Endothelial cell of umbilical vein (primary cell): Measurements from ENCODE around the gene DEXI. TPM values are rescaled to one million over a fixed set of nuclear protein-coding genes. Genes with fewer than 3 reads are reported as not detected.
A peak's percentile ranks its signal among the peaks of the same experiment; 100 is the strongest.

Source experiments
- BruUV-seq: library from RNA; stranded (reverse); fragments of 400-500 nt; replicated peaks from 2 replicates; lab custom pipeline; 2021; lab: Mats Ljungman, UMichigan
- CTCF ChIA-PET: fragments of 300-600, 350-600 bp; sonication (Branson Sonifier 250); formaldehyde crosslinking; loops from one replicate; lab custom pipeline; 2021; ENCODE audit warnings: antibody characterized with exemption, inconsistent platforms; lab: Charles Lee
- POLR2A ChIA-PET: fragments of 300-600, 350-600 bp; sonication (Branson Sonifier 250); formaldehyde crosslinking; loops from one replicate; lab custom pipeline; 2021; ENCODE audit warnings: antibody characterized with exemption, inconsistent platforms; lab: Charles Lee
- DNase-seq: peaks from one replicate; pipeline ENCODE4 v3.0.0-alpha.2; 2011; ENCODE audit warnings: low read depth, low spot score
- FAIRE-seq: peaks from 2 replicates; lab custom pipeline; 2011; peaks lifted over from hg19 to GRCh38; lab: Jason Lieb, UNC
- H2AFZ ChIP-seq: 2 replicates; pipeline ENCODE4 v1.6.0; 2012; ENCODE audit warnings: low read depth, low read length, control low read depth, inconsistent platforms
- H3K27ac ChIP-seq: 2 replicates; pipeline ENCODE4 v1.5.1; 2011; ENCODE audit warnings: low read depth, mild to moderate bottlenecking, control low read depth, low read length, moderate library complexity; ENCODE audit not compliant: insufficient read depth
- H3K27me3 ChIP-seq, 2 experiments: 2 replicates each; pipeline versions ENCODE4 v1.6.0 to v1.6.1; 2011; ENCODE audit warnings: low read length in 2 of 2, mixed read lengths in 1 of 2; ENCODE audit not compliant: control insufficient read depth in 2 of 2, insufficient read depth in 2 of 2
- H3K36me3 ChIP-seq, 2 experiments: 2 replicates in 1 of 2; 3 replicates in 1 of 2; pipeline ENCODE4 v1.5.1; 2011; ENCODE audit warnings: low read length in 2 of 2, mild to moderate bottlenecking in 1 of 2, moderate library complexity in 1 of 2; ENCODE audit not compliant: control insufficient read depth in 2 of 2, insufficient read depth in 2 of 2; ENCODE audit errors: extremely low read depth in 1 of 2
- H3K4me1 ChIP-seq: 3 replicates; pipeline ENCODE4 v1.5.1; 2011; ENCODE audit warnings: mild to moderate bottlenecking, low read length; ENCODE audit not compliant: control insufficient read depth, insufficient read depth; ENCODE audit errors: extremely low read depth
- H3K4me2 ChIP-seq: 2 replicates; pipeline ENCODE4 v1.6.1; 2011; ENCODE audit warnings: low read length, control low read depth, mixed read lengths; ENCODE audit not compliant: insufficient read depth
- H3K4me3 ChIP-seq, 3 experiments: fragments of 200-600 bp in 1 of 3; sonication (generic), shearing (Covaris generic) in 1 of 3; replicated peaks in 1 of 3; 2 replicates each; pipeline ENCODE4 v1.5.1; 2011 to 2016; ENCODE audit warnings: control low read depth in 3 of 3, low read length in 3 of 3, mild to moderate bottlenecking in 2 of 3, inconsistent platforms in 1 of 3, low read depth in 1 of 3, moderate library complexity in 1 of 3; ENCODE audit not compliant: insufficient read depth in 1 of 3
- H3K79me2 ChIP-seq: 2 replicates; pipeline ENCODE4 v1.6.0; 2012; ENCODE audit warnings: low read length, inconsistent platforms; ENCODE audit not compliant: control insufficient read depth, insufficient read depth
- H3K9ac ChIP-seq: replicated peaks from 2 replicates; pipeline ENCODE3; 2011; ENCODE audit warnings: low read length, control low read depth; ENCODE audit not compliant: insufficient read depth; ENCODE audit errors: extremely low read depth
- H3K9me1 ChIP-seq: replicated peaks from 3 replicates; pipeline ENCODE4 v1.6.0; 2011; ENCODE audit warnings: mild to moderate bottlenecking, low read length; ENCODE audit not compliant: control insufficient read depth, insufficient read depth; ENCODE audit errors: extremely low read depth
- H3K9me3 ChIP-seq: replicated peaks from 2 replicates; pipeline ENCODE4 v1.5.1; 2012; ENCODE audit warnings: low read length, inconsistent platforms; ENCODE audit not compliant: control insufficient read depth, insufficient read depth
- H4K20me1 ChIP-seq: replicated peaks from 2 replicates; pipeline ENCODE3; 2011; ENCODE audit warnings: mild to moderate bottlenecking, low read length; ENCODE audit not compliant: control insufficient read depth, insufficient read depth; ENCODE audit errors: extremely low read depth
- CTCF ChIP-seq, 2 donors: IDR thresholded peaks; 1 replicate in 1 of 2; 2 replicates in 1 of 2; pipeline ENCODE4 v1.5.1; 2011; ENCODE audit warnings: low read length in 2 of 2, mild to moderate bottlenecking in 2 of 2, moderate library complexity in 2 of 2, control low read depth in 1 of 2, inconsistent platforms in 1 of 2, low read depth in 1 of 2; ENCODE audit not compliant: insufficient read depth in 1 of 2; ENCODE audit errors: extremely low read depth in 1 of 2
- FOS ChIP-seq: IDR thresholded peaks from 2 replicates; pipeline ENCODE4 v1.6.1; 2011; ENCODE audit warnings: mild to moderate bottlenecking, low read length, moderate library complexity, borderline replicate concordance; ENCODE audit not compliant: insufficient read depth
- GATA2 ChIP-seq: IDR thresholded peaks from 2 replicates; pipeline ENCODE4 v1.7.0; 2011; ENCODE audit warnings: low read depth, mild to moderate bottlenecking, moderate library complexity, mixed read lengths, low read length; ENCODE audit not compliant: insufficient read length, insufficient read depth
- JUN ChIP-seq: IDR thresholded peaks from 2 replicates; pipeline ENCODE4 v1.6.1; 2011; ENCODE audit warnings: borderline replicate concordance, low read depth; ENCODE audit not compliant: insufficient read length, insufficient read depth
- MYC ChIP-seq: IDR thresholded peaks from one replicate; pipeline ENCODE4 v1.6.1; 2011; ENCODE audit warnings: mild to moderate bottlenecking, low read depth, low read length
- POLR2A ChIP-seq: IDR thresholded peaks from 2 replicates; pipeline ENCODE4 v1.6.1; 2012; ENCODE audit warnings: low read depth, mild to moderate bottlenecking, control low read depth, low read length
- dilution Hi-C: fragments of 300-500 bp; cut with MboI; formaldehyde crosslinking; loops from one replicate; pipeline ENCODE4 v1.15.0; 2019; ENCODE audit warnings: low sequenced_read_pairs; ENCODE audit not compliant: extremely low pct_ligation_motif_present
- intact Hi-C: fragments of 100-400 bp; cut with micrococcal nuclease; formaldehyde crosslinking; loops from one replicate; pipeline ENCODE4 v1.10.0; 2022
- polyA plus RNA-seq, 4 experiments: library from polyadenylated mRNA; depleted of rRNA in 3 of 4; stranded (reverse) in 3 of 4; unstranded in 1 of 4; fragments of >200 nt; gene quantifications; 2 replicates each; pipeline versions ENCODE4 v1.2.1 to v1.2.3, GENCODE V29; 2011 to 2012; ENCODE audit warnings: missing spikeins in 1 of 4
- total RNA-seq: library from RNA; stranded (reverse); gene quantifications from 2 replicates; pipeline ENCODE4 v1.2.3, GENCODE V29; 2021

DEXI gene
- total and polyA plus RNA-seq, 2 donors (not counting 3 experiments of a cell fraction or from before 2014, with no cell fraction given): 32.8 to 69.5 TPM

GRCh38 chr16:10957771-10958482, 15.7 kb upstream of the DEXI start:
- Histone ChIP-seq H3K36me3 (peaks cover 0 to 2% of the 10 kb centered on the region in 2 experiments), H3K4me2 (peak overlapping the region; percentile 43), H3K79me2 (peaks cover 7% of the 10 kb centered on the region), H3K4me1 (peaks cover 37% of the 10 kb centered on the region), H3K27me3 (no peaks in the 10 kb centered on the region), H3K9ac (no peak overlapping the region), H3K4me3 (no peak overlapping the region), H2AFZ (no peak overlapping the region), H3K9me1 (no peaks in the 10 kb centered on the region), H3K27ac (peak overlapping the region; percentile 40), H4K20me1 (no peaks in the 10 kb centered on the region), H3K9me3 (no peaks in the 10 kb centered on the region)
- DNase-seq (peak; percentile 66), FAIRE-seq (peak; percentile 75)
- dilution Hi-C loops: no loop called here
- no TSS peak for BruUV-seq
- TF ChIP-seq CTCF (IDR thresholded peaks at IDR 0.05; ENCODE audit: extremely low read depth in 1 of 2, insufficient read depth in 1 of 2, low read depth in 1 of 2, low read length in 2 of 2): no peak
- TF ChIP-seq JUN: peak; percentile 79
- peak; percentile 85 for TF ChIP-seq GATA2
- TF ChIP-seq FOS: peak; percentile 77
- TF ChIP-seq MYC: no peak
- no peak for TF ChIP-seq POLR2A
- ChIA-PET POLR2A (interaction anchor here (1.7 kb wide), 1 partner anchor 298 kb away, joined by 7 read pairs; the partner anchor contains the start of gene SOCS1), CTCF (interaction anchor here (1.3 to 2.9 kb wide), 8 partner anchors 13 to 756 kb away, joined by 3 to 14 read pairs (median 3); partner anchors contain the start of gene SOCS1)
- intact Hi-C loops: loop anchor here (5.0 kb wide), 1 partner anchor 244 kb away; no protein-coding TSS in a partner anchor
